ENCODE data around the gene DCDC2C. TPM values are rescaled to one million over a fixed set of nuclear protein-coding genes. Genes with fewer than 3 reads are reported as not detected.

Gene DCDC2C
- total and polyA plus RNA-seq, 2 experiments from 2014 or later, result not detected

- H3K9me3 ChIP-seq (ENCODE audit: low read depth), result no peaks in the 10 kb centered on the region
- H3K27ac ChIP-seq, result peak overlapping the region; percentile 28
- TF ChIP-seq CTCF (IDR thresholded peaks at IDR 0.05; ENCODE audit: low read depth, low read length), result no peak
- H3K4me1 ChIP-seq (ENCODE audit: low read depth), result peaks cover 12% of the 10 kb centered on the region
- H3K36me3 ChIP-seq, result no peaks in the 10 kb centered on the region
- H3K27me3 ChIP-seq, result no peaks in the 10 kb centered on the region
- no peak for DNase-seq (ENCODE audit: low read depth in 1 of 2, low spot score in 1 of 2)
- no peak overlapping the region for H3K4me3 ChIP-seq
Observed at GRCh38 chr2:3849213-3849612, 145.8 kb downstream of the DCDC2C start.

GRCh38 chr2:3857576-3857975 lies 154.2 kb downstream of the DCDC2C start:
- TF ChIP-seq CTCF (IDR thresholded peaks at IDR 0.05; ENCODE audit: low read depth, low read length), result no peak
- Histone ChIP-seq H3K36me3 (no peaks in the 10 kb centered on the region), H3K27ac (no peak overlapping the region), H3K27me3 (no peaks in the 10 kb centered on the region), H3K4me1 (ENCODE audit: low read depth) (no peaks in the 10 kb centered on the region), H3K9me3 (ENCODE audit: low read depth) (no peaks in the 10 kb centered on the region), H3K4me3 (no peak overlapping the region)
- DNase-seq (ENCODE audit: low read depth in 1 of 2, low spot score in 1 of 2), result no peak

- no peak for TF ChIP-seq CTCF (IDR thresholded peaks at IDR 0.05; ENCODE audit: low read depth, low read length)
Observed at GRCh38 chr2:3864943-3865865, 161.8 kb downstream of the DCDC2C start.

GRCh38 chr2:3867469-3867868 lies 164.1 kb downstream of the DCDC2C start:
- peak in 1 of 2 donors; percentile 73 for DNase-seq (ENCODE audit: low read depth in 1 of 2, low spot score in 1 of 2)
- H3K4me3 ChIP-seq, result no peak overlapping the region
- H3K27ac ChIP-seq, result peak overlapping the region; percentile 33
- no peaks in the 10 kb centered on the region for H3K36me3 ChIP-seq
- peaks cover 15% of the 10 kb centered on the region for H3K4me1 ChIP-seq (ENCODE audit: low read depth)
- no peaks in the 10 kb centered on the region for H3K9me3 ChIP-seq (ENCODE audit: low read depth)
- H3K27me3 ChIP-seq, result no peaks in the 10 kb centered on the region
- no peak for TF ChIP-seq CTCF (IDR thresholded peaks at IDR 0.05; ENCODE audit: low read depth, low read length)

More at GRCh38 chr2:3864943-3865865, 161.8 kb downstream of the DCDC2C start:
- Histone ChIP-seq H3K9me3 (ENCODE audit: low read depth) (no peaks in the 10 kb centered on the region), H3K27ac (no peak overlapping the region), H3K4me3 (no peak overlapping the region), H3K4me1 (ENCODE audit: low read depth) (peaks cover 15% of the 10 kb centered on the region), H3K27me3 (no peaks in the 10 kb centered on the region), H3K36me3 (no peaks in the 10 kb centered on the region)
- no peak for DNase-seq (ENCODE audit: low read depth in 1 of 2, low spot score in 1 of 2)

GRCh38 chr2:3868012-3868805 lies 164.8 kb downstream of the DCDC2C start:
- Histone ChIP-seq H3K27me3 (no peaks in the 10 kb centered on the region), H3K9me3 (ENCODE audit: low read depth) (no peaks in the 10 kb centered on the region), H3K4me1 (ENCODE audit: low read depth) (peaks cover 15% of the 10 kb centered on the region), H3K36me3 (no peaks in the 10 kb centered on the region), H3K27ac (no peak overlapping the region), H3K4me3 (no peak overlapping the region)
- no peak for TF ChIP-seq CTCF (IDR thresholded peaks at IDR 0.05; ENCODE audit: low read depth, low read length)
- DNase-seq (ENCODE audit: low read depth in 1 of 2, low spot score in 1 of 2), result no peak
